Caco-2 (cell line): ENCODE results near the gene SECISBP2L. TPM values are rescaled to one million over a fixed set of nuclear protein-coding genes. Genes with fewer than 3 reads are reported as not detected.

Experiments used
- BruUV-seq: library from RNA; stranded (reverse); fragments of 400-500 nt; replicated peaks from 2 replicates; lab custom pipeline; 2021; lab: Mats Ljungman, UMichigan
- CTCF ChIA-PET: fragments of 300-600 bp; sonication (Branson Sonifier 250); formaldehyde crosslinking; loops from one replicate; lab custom pipeline; 2022; ENCODE audit warnings: antibody characterized with exemption; lab: Charles Lee
- POLR2A ChIA-PET: fragments of 300-600 bp; sonication (Branson Sonifier 250); formaldehyde crosslinking; loops from one replicate; lab custom pipeline; 2022; ENCODE audit warnings: antibody characterized with exemption; lab: Charles Lee
- DNase-seq, 2 experiments: peaks; one replicate each; pipeline versions ENCODE4 v3.0.0 to v3.0.0-alpha.2; 2020 to 2022
- H3K27me3 ChIP-seq: replicated peaks from 2 replicates; pipeline ENCODE4 v1.6.0; 2011; ENCODE audit warnings: low read length; ENCODE audit not compliant: control insufficient read depth, insufficient read depth
- H3K36me3 ChIP-seq: 2 replicates; pipeline ENCODE4 v1.5.1; 2011; ENCODE audit warnings: low read length; ENCODE audit not compliant: control insufficient read depth, insufficient read depth
- H3K4me1 ChIP-seq: fragments of 250-450 bp; sonication (Bioruptor Pico); 2 replicates; pipeline ENCODE4 v1.5.1; 2020; ENCODE audit warnings: mild to moderate bottlenecking
- H3K4me3 ChIP-seq: 2 replicates; pipeline ENCODE4 v1.5.1; 2011; ENCODE audit warnings: low read depth, mild to moderate bottlenecking, control low read depth, low read length
- H3K9me3 ChIP-seq: fragments of 250-450 bp; sonication (Bioruptor Pico); 2 replicates; pipeline ENCODE4 v1.5.1; 2020; ENCODE audit warnings: mild to moderate bottlenecking, moderate library complexity
- H3K27ac Mint-ChIP-seq: one replicate; pipeline ENCODE4 v1.8.0; 2022; ENCODE audit warnings: mixed read lengths; ENCODE audit not compliant: unreplicated experiment
- H3K27me3 Mint-ChIP-seq: one replicate; pipeline ENCODE4 v1.8.0; 2022; ENCODE audit warnings: mixed read lengths; ENCODE audit not compliant: insufficient read depth, unreplicated experiment
- H3K36me3 Mint-ChIP-seq: one replicate; pipeline ENCODE4 v1.8.0; 2022; ENCODE audit warnings: mild to moderate bottlenecking, mixed read lengths; ENCODE audit not compliant: insufficient read depth, unreplicated experiment
- H3K4me1 Mint-ChIP-seq: one replicate; pipeline ENCODE4 v1.8.0; 2022; ENCODE audit warnings: low read depth, mixed read lengths; ENCODE audit not compliant: unreplicated experiment
- H3K4me3 Mint-ChIP-seq: one replicate; pipeline ENCODE4 v1.8.0; 2022; ENCODE audit warnings: mild to moderate bottlenecking, moderate library complexity, mixed read lengths; ENCODE audit not compliant: unreplicated experiment
- H3K9me3 Mint-ChIP-seq: one replicate; pipeline ENCODE4 v1.8.0; 2022; ENCODE audit warnings: mixed read lengths; ENCODE audit not compliant: unreplicated experiment
- CTCF ChIP-seq, 2 experiments: fragments of 200-600 bp in 1 of 2; IDR thresholded peaks; 1 replicate in 1 of 2; 2 replicates in 1 of 2; pipeline versions ENCODE4 v1.5.1 to v1.8.0; 2011 to 2022; ENCODE audit warnings: antibody characterized with exemption in 1 of 2, control low read depth in 1 of 2, inconsistent platforms in 1 of 2, low read depth in 1 of 2, low read length in 1 of 2, mild to moderate bottlenecking in 1 of 2, moderate library complexity in 1 of 2; ENCODE audit not compliant: insufficient read depth in 1 of 2, severe bottlenecking in 1 of 2, unreplicated experiment in 1 of 2
- intact Hi-C: fragments of 100-400 bp; cut with micrococcal nuclease; formaldehyde crosslinking; loops from one replicate; pipeline ENCODE4 v1.10.0; 2022; ENCODE audit not compliant: unreplicated experiment
- total RNA-seq: library from RNA; stranded (reverse); gene quantifications from 2 replicates; pipeline ENCODE4 v1.2.3, GENCODE V29; 2022

SECISBP2L gene
- total RNA-seq, 1 experiment from 2014 or later: 27.9 TPM

GRCh38 chr15:48983300-48983699 lies 62.9 kb downstream of the SECISBP2L start:
- H3K9me3 ChIP-seq: no peaks in the 10 kb centered on the region
- peaks cover 5% of the 10 kb centered on the region for H3K4me1 ChIP-seq
- H3K4me3 Mint-ChIP-seq: no peak overlapping the region
- CTCF ChIA-PET: no interaction called here
- no peak for DNase-seq
- no peaks in the 10 kb centered on the region for H3K27me3 ChIP-seq
- H3K9me3 Mint-ChIP-seq: no peaks in the 10 kb centered on the region
- no peaks in the 10 kb centered on the region for H3K27me3 Mint-ChIP-seq
- BruUV-seq: no TSS peak
- TF ChIP-seq CTCF (IDR thresholded peaks at IDR 0.05; ENCODE audit: insufficient read depth in 1 of 2, low read depth in 1 of 2, low read length in 1 of 2, severe bottlenecking in 1 of 2, unreplicated experiment in 1 of 2): no peak
- POLR2A ChIA-PET: no interaction called here
- peaks cover 7% of the 10 kb centered on the region for H3K4me1 Mint-ChIP-seq
- intact Hi-C loops: no loop called here
- peaks cover 6% of the 10 kb centered on the region for H3K36me3 Mint-ChIP-seq
- no peaks in the 10 kb centered on the region for H3K36me3 ChIP-seq
- H3K27ac Mint-ChIP-seq: no peak overlapping the region
- no peak overlapping the region for H3K4me3 ChIP-seq

GRCh38 chr15:48981941-48982340 lies 64.3 kb downstream of the SECISBP2L start:
- Mint-ChIP-seq H3K4me3 (no peak overlapping the region), H3K27me3 (no peaks in the 10 kb centered on the region), H3K4me1 (peaks cover 10% of the 10 kb centered on the region), H3K9me3 (no peaks in the 10 kb centered on the region), H3K36me3 (no peaks in the 10 kb centered on the region), H3K27ac (no peak overlapping the region)
- ChIA-PET POLR2A (interaction anchor here (0.7 kb wide), 1 partner anchor 108 kb away, joined by 3 read pairs; no protein-coding TSS in a partner anchor), CTCF (no interaction called here)
- intact Hi-C loops: no loop called here
- no peak overlapping the region for H3K4me3 ChIP-seq
- no peaks in the 10 kb centered on the region for H3K9me3 ChIP-seq
- H3K27me3 ChIP-seq: no peaks in the 10 kb centered on the region
- no peaks in the 10 kb centered on the region for H3K36me3 ChIP-seq
- no peak for DNase-seq
- no peak for TF ChIP-seq CTCF (IDR thresholded peaks at IDR 0.05; ENCODE audit: insufficient read depth in 1 of 2, low read depth in 1 of 2, low read length in 1 of 2, severe bottlenecking in 1 of 2, unreplicated experiment in 1 of 2)
- BruUV-seq: no TSS peak
- peaks cover 11% of the 10 kb centered on the region for H3K4me1 ChIP-seq

- BruUV-seq: no TSS peak
- POLR2A ChIA-PET: no interaction called here
Observed at GRCh38 chr15:48978638-48979037, 67.6 kb downstream of the SECISBP2L start.

More at GRCh38 chr15:48978638-48979037, 67.6 kb downstream of the SECISBP2L start:
- H3K27me3 ChIP-seq: no peaks in the 10 kb centered on the region
- peaks cover 10% of the 10 kb centered on the region for H3K4me1 Mint-ChIP-seq
- no peak overlapping the region for H3K4me3 ChIP-seq
- H3K9me3 Mint-ChIP-seq: no peaks in the 10 kb centered on the region
- no peak overlapping the region for H3K4me3 Mint-ChIP-seq
- no peak for TF ChIP-seq CTCF (IDR thresholded peaks at IDR 0.05; ENCODE audit: insufficient read depth in 1 of 2, low read depth in 1 of 2, low read length in 1 of 2, severe bottlenecking in 1 of 2, unreplicated experiment in 1 of 2)
- no peaks in the 10 kb centered on the region for H3K36me3 Mint-ChIP-seq
- H3K4me1 ChIP-seq: peaks cover 11% of the 10 kb centered on the region
- CTCF ChIA-PET: no interaction called here
- H3K36me3 ChIP-seq: no peaks in the 10 kb centered on the region
- no peaks in the 10 kb centered on the region for H3K27me3 Mint-ChIP-seq
- H3K27ac Mint-ChIP-seq: no peak overlapping the region
- intact Hi-C loops: no loop called here
- no peaks in the 10 kb centered on the region for H3K9me3 ChIP-seq
- no peak for DNase-seq
